Measurements from ENCODE around the gene PIH1D2.
"Not testable (repeated sequence)": the region's sequence is repeated elsewhere in the genome, so short reads cannot be mapped to it uniquely, and the experiment has no call there.

Gene PIH1D2

GRCh38 chr11:112050721-112051120 is 23.1 kb downstream of the PIH1D2 start:
- H3K27me3 ChIP-seq (ENCODE audit: insufficient read depth, low read depth, severe bottlenecking): no peaks in the 10 kb centered on the region
- TF ChIP-seq CTCF (IDR thresholded peaks at IDR 0.05; ENCODE audit: low read depth, low read length): no peak
- no peak overlapping the region for H3K27ac ChIP-seq
- H3K36me3 ChIP-seq: peaks cover 70% of the 10 kb centered on the region
- no peak for DNase-seq
- no peaks in the 10 kb centered on the region for H3K9me3 ChIP-seq (ENCODE audit: severe bottlenecking)
- no peak overlapping the region for H3K4me3 ChIP-seq (ENCODE audit: low read depth, low read length)

- Histone ChIP-seq H3K36me3 (peaks cover 75% of the 10 kb centered on the region), H3K4me3 (ENCODE audit: low read depth, low read length) (no peak overlapping the region), H3K27me3 (ENCODE audit: insufficient read depth, low read depth, severe bottlenecking) (no peaks in the 10 kb centered on the region), H3K9me3 (ENCODE audit: severe bottlenecking) (no peaks in the 10 kb centered on the region), H3K27ac (no peak overlapping the region)
- no peak for DNase-seq
- no peak for TF ChIP-seq CTCF (IDR thresholded peaks at IDR 0.05; ENCODE audit: low read depth, low read length)
These were observed 24.0 kb downstream of the PIH1D2 start for GRCh38 chr11:112049777-112050176.

GRCh38 chr11:112048256-112048655 is 25.6 kb downstream of the PIH1D2 start:
- H3K9me3 ChIP-seq (ENCODE audit: severe bottlenecking); H3K27me3 ChIP-seq (ENCODE audit: insufficient read depth, low read depth, severe bottlenecking); H3K27ac ChIP-seq; H3K4me3 ChIP-seq (ENCODE audit: low read depth, low read length); DNase-seq: not testable (repeated sequence)
- H3K36me3 ChIP-seq: peaks cover 73% of the 10 kb centered on the region

GRCh38 chr11:112046647-112047046 is 27.2 kb downstream of the PIH1D2 start:
- H3K36me3 ChIP-seq: peaks cover 63% of the 10 kb centered on the region
- not testable (repeated sequence) for DNase-seq; H3K9me3 ChIP-seq (ENCODE audit: severe bottlenecking)

GRCh38 chr11:112044961-112045360 is 28.9 kb downstream of the PIH1D2 start:
- Histone ChIP-seq H3K36me3 (peaks cover 59% of the 10 kb centered on the region), H3K27ac (no peak overlapping the region)
- no peak for DNase-seq

More at GRCh38 chr11:112046647-112047046, 27.2 kb downstream of the PIH1D2 start:
- H3K27me3 ChIP-seq (ENCODE audit: insufficient read depth, low read depth, severe bottlenecking); H3K27ac ChIP-seq; H3K4me3 ChIP-seq (ENCODE audit: low read depth, low read length): not testable (repeated sequence)

GRCh38 chr11:112042961-112043304 is 30.9 kb downstream of the PIH1D2 start:
- H3K27ac ChIP-seq: no peak overlapping the region
- H3K4me3 ChIP-seq (ENCODE audit: low read depth, low read length): no peak overlapping the region
- H3K36me3 ChIP-seq: peaks cover 69% of the 10 kb centered on the region
- H3K27me3 ChIP-seq (ENCODE audit: insufficient read depth, low read depth, severe bottlenecking): no peaks in the 10 kb centered on the region
- DNase-seq: no peak
- no peaks in the 10 kb centered on the region for H3K9me3 ChIP-seq (ENCODE audit: severe bottlenecking)
- no peak for TF ChIP-seq CTCF (IDR thresholded peaks at IDR 0.05; ENCODE audit: low read depth, low read length)

More at GRCh38 chr11:112044961-112045360, 28.9 kb downstream of the PIH1D2 start:
- no peaks in the 10 kb centered on the region for H3K9me3 ChIP-seq (ENCODE audit: severe bottlenecking)
- no peak overlapping the region for H3K4me3 ChIP-seq (ENCODE audit: low read depth, low read length)
- TF ChIP-seq CTCF (IDR thresholded peaks at IDR 0.05; ENCODE audit: low read depth, low read length): no peak
- H3K27me3 ChIP-seq (ENCODE audit: insufficient read depth, low read depth, severe bottlenecking): no peaks in the 10 kb centered on the region

GRCh38 chr11:112042161-112042960 is 31.5 kb downstream of the PIH1D2 start:
- Histone ChIP-seq H3K9me3 (ENCODE audit: severe bottlenecking) (no peaks in the 10 kb centered on the region), H3K27ac (no peak overlapping the region), H3K4me3 (ENCODE audit: low read depth, low read length) (no peak overlapping the region), H3K36me3 (peaks cover 72% of the 10 kb centered on the region), H3K27me3 (ENCODE audit: insufficient read depth, low read depth, severe bottlenecking) (no peaks in the 10 kb centered on the region)
- no peak for DNase-seq
- no peak for TF ChIP-seq CTCF (IDR thresholded peaks at IDR 0.05; ENCODE audit: low read depth, low read length)
